HepG2 (cell line): ENCODE measurements around the gene ERBB4. TPM values are rescaled to one million over a fixed set of nuclear protein-coding genes. Genes with fewer than 3 reads are reported as not detected.

Experiments used
- ATAC-seq: fragments of 200-7000 bp; cut with Tn5 transposase; 3 replicates; pipeline ENCODE4 v1.9.1; 2020; ENCODE audit warnings: mild to moderate bottlenecking, moderate library complexity
- BruUV-seq: library from RNA; stranded (reverse); fragments of 400-500 nt; replicated peaks from 2 replicates; lab custom pipeline; 2021; lab: Mats Ljungman, UMichigan
- CTCF ChIA-PET: fragments of 300-600 bp; formaldehyde crosslinking; extraction: SDS; loops from one replicate; lab custom pipeline; 2021; ENCODE audit warnings: low total read pairs, inconsistent platforms, low intra/inter-chr PET ratio; lab: Yijun Ruan, JAX
- POLR2A ChIA-PET: fragments of 350-600 bp; sonication (Branson Sonifier 250); formaldehyde crosslinking; loops from one replicate; lab custom pipeline; 2020; ENCODE audit warnings: antibody characterized with exemption, inconsistent platforms; lab: Yijun Ruan, JAX
- DNase-seq: peaks from one replicate; pipeline ENCODE4 v3.0.0-alpha.2; 2015; ENCODE audit warnings: low spot score
- FAIRE-seq: peaks from 3 replicates; lab custom pipeline; 2011; peaks lifted over from hg19 to GRCh38; lab: Jason Lieb, UNC
- H2AFZ ChIP-seq: one replicate; pipeline ENCODE4 v1.6.1; 2011; ENCODE audit warnings: low read length, inconsistent platforms
- H3K27ac ChIP-seq: fragments of 300-600 bp; 3 replicates; pipeline ENCODE4 v1.8.0; 2011; ENCODE audit warnings: mixed run types, mild to moderate bottlenecking, mixed read lengths, low read length, inconsistent platforms; ENCODE audit not compliant: insufficient read depth; ENCODE audit errors: extremely low read length
- H3K27me3 ChIP-seq, 2 experiments: fragments of 200-600 bp in 1 of 2; 2 replicates in 1 of 2; 3 replicates in 1 of 2; pipeline versions ENCODE4 v1.6.0 to v1.8.0; 2011; ENCODE audit warnings: low read length in 2 of 2, mild to moderate bottlenecking in 2 of 2, moderate library complexity in 2 of 2, inconsistent platforms in 1 of 2; ENCODE audit not compliant: insufficient read depth in 2 of 2, control insufficient read depth in 1 of 2
- H3K36me3 ChIP-seq, 2 experiments: fragments of 200-600 bp in 1 of 2; replicated peaks in 1 of 2; 2 replicates in 1 of 2; 3 replicates in 1 of 2; pipeline versions ENCODE4 v1.5.1 to v1.8.0; 2011; ENCODE audit warnings: low read length in 2 of 2, inconsistent platforms in 1 of 2; ENCODE audit not compliant: insufficient read depth in 2 of 2, control insufficient read depth in 1 of 2
- H3K4me1 ChIP-seq: 2 replicates; pipeline ENCODE4 v1.5.1; 2012; ENCODE audit warnings: low read length, inconsistent platforms; ENCODE audit not compliant: insufficient read depth
- H3K4me2 ChIP-seq: 2 replicates; pipeline ENCODE4 v1.6.0; 2011; ENCODE audit warnings: low read depth, low read length, inconsistent platforms
- H3K4me3 ChIP-seq, 3 experiments: fragments of 200-600 bp in 1 of 3; sonication (generic), shearing (Covaris generic) in 1 of 3; replicated peaks in 1 of 3; 2 replicates each; pipeline ENCODE4 v1.5.1; 2011 to 2016; ENCODE audit warnings: low read length in 3 of 3, inconsistent platforms in 2 of 3, low read depth in 2 of 3, mild to moderate bottlenecking in 2 of 3, control low read depth in 1 of 3, mixed read lengths in 1 of 3; ENCODE audit not compliant: insufficient read depth in 1 of 3
- H3K79me2 ChIP-seq: one replicate; pipeline ENCODE4 v1.6.1; 2011; ENCODE audit warnings: low read length, inconsistent platforms; ENCODE audit not compliant: insufficient read depth
- H3K9ac ChIP-seq: 2 replicates; pipeline ENCODE4 v1.6.0; 2011; ENCODE audit warnings: mild to moderate bottlenecking, low read depth, low read length, inconsistent platforms; ENCODE audit not compliant: insufficient read depth
- H3K9me3 ChIP-seq: 2 replicates; pipeline ENCODE4 v1.5.1; 2012; ENCODE audit warnings: mild to moderate bottlenecking, low read length
- H4K20me1 ChIP-seq: 2 replicates; pipeline ENCODE4 v1.6.0; 2011; ENCODE audit warnings: inconsistent platforms, mild to moderate bottlenecking, low read length, moderate library complexity; ENCODE audit not compliant: insufficient read depth
- CENPX ChIP-seq: sonication (generic); formaldehyde crosslinking; IDR thresholded peaks from 2 replicates; pipeline ENCODE4 v1.9.0; 2021; ENCODE audit warnings: mild to moderate bottlenecking, missing genetic modification reagents, moderate library complexity
- CHCHD3 ChIP-seq: sonication (generic); formaldehyde crosslinking; IDR thresholded peaks from 2 replicates; pipeline ENCODE4 v1.8.0; 2022; ENCODE audit warnings: mild to moderate bottlenecking, missing genetic modification reagents, moderate library complexity
- ELF3 ChIP-seq: IDR thresholded peaks from 2 replicates; pipeline ENCODE4 v1.6.1; 2016; ENCODE audit warnings: missing genetic modification reagents, missing compliant biosample characterization
- GATA4 ChIP-seq: sonication (generic); IDR thresholded peaks from 2 replicates; pipeline ENCODE4 v1.6.1; 2016; ENCODE audit warnings: antibody characterized with exemption, low read depth, borderline replicate concordance
- KLF6 ChIP-seq: IDR thresholded peaks from 2 replicates; pipeline ENCODE4 v1.8.0; 2016; ENCODE audit warnings: missing biosample characterization, missing genetic modification reagents
- MEIS2 ChIP-seq: sonication (generic); formaldehyde crosslinking; IDR thresholded peaks from 2 replicates; pipeline ENCODE4 v1.9.0; 2021; ENCODE audit warnings: mild to moderate bottlenecking, missing genetic modification reagents
- NCOA2 ChIP-seq: sonication (generic); formaldehyde crosslinking; IDR thresholded peaks from 2 replicates; pipeline ENCODE4 v1.8.0; 2022; ENCODE audit warnings: inconsistent platforms
- PAF1 ChIP-seq: IDR thresholded peaks from 2 replicates; pipeline ENCODE4 v1.6.1; 2016; ENCODE audit warnings: missing genetic modification reagents, missing compliant biosample characterization
- POGZ ChIP-seq: sonication (generic); formaldehyde crosslinking; IDR thresholded peaks from 2 replicates; pipeline ENCODE4 v1.4.0; 2020; ENCODE audit warnings: mild to moderate bottlenecking, missing genetic modification reagents
- RFX5 ChIP-seq: IDR thresholded peaks from 2 replicates; pipeline ENCODE4 v1.6.1; 2011; ENCODE audit warnings: low read depth, low read length, improper control_type of control experiment
- SMAD3 ChIP-seq: sonication (generic); formaldehyde crosslinking; IDR thresholded peaks from 2 replicates; pipeline ENCODE4 v1.4.0; 2020; ENCODE audit warnings: missing genetic modification reagents
- SMARCC2 ChIP-seq: fragments of 450-650 bp; IDR thresholded peaks from 2 replicates; pipeline ENCODE4 v1.6.1; 2017; ENCODE audit warnings: antibody characterized with exemption, mild to moderate bottlenecking
- SP140L ChIP-seq: sonication (generic); formaldehyde crosslinking; IDR thresholded peaks from 2 replicates; pipeline ENCODE4 v1.4.0; 2020; ENCODE audit warnings: missing genetic modification reagents, borderline replicate concordance
- SUZ12 ChIP-seq: fragments of 150-350 bp; IDR thresholded peaks from 2 replicates; pipeline ENCODE4 v1.6.1; 2014; ENCODE audit warnings: low read depth, low read length
- THAP7 ChIP-seq: sonication (generic); formaldehyde crosslinking; IDR thresholded peaks from 2 replicates; pipeline ENCODE4 v1.8.1; 2023; ENCODE audit warnings: mild to moderate bottlenecking, missing genetic modification reagents
- ZIK1 ChIP-seq: sonication (generic); formaldehyde crosslinking; IDR thresholded peaks from 2 replicates; pipeline ENCODE4 v1.5.0; 2020; ENCODE audit warnings: mild to moderate bottlenecking, low read depth, missing genetic modification reagents, borderline replicate concordance
- ZMAT3 ChIP-seq: sonication (generic); formaldehyde crosslinking; conservative IDR thresholded peaks from 2 replicates; pipeline ENCODE4 v1.7.0; 2021; ENCODE audit warnings: missing genetic modification reagents
- ZNF280B ChIP-seq: sonication (generic); formaldehyde crosslinking; IDR thresholded peaks from 2 replicates; pipeline ENCODE4 v1.5.0; 2020; ENCODE audit warnings: missing genetic modification reagents, mild to moderate bottlenecking, borderline replicate concordance
- ZNF337 ChIP-seq: sonication (generic); formaldehyde crosslinking; IDR thresholded peaks from 2 replicates; pipeline ENCODE4 v1.5.1; 2020; ENCODE audit warnings: missing genetic modification reagents, low read depth, mild to moderate bottlenecking, borderline replicate concordance
- ZNF441 ChIP-seq: sonication (generic); formaldehyde crosslinking; IDR thresholded peaks from 2 replicates; pipeline ENCODE4 v1.7.0; 2021; ENCODE audit warnings: missing genetic modification reagents, borderline replicate concordance
- ZNF446 ChIP-seq: sonication (generic); formaldehyde crosslinking; IDR thresholded peaks from 2 replicates; pipeline ENCODE4 v1.5.0; 2020; ENCODE audit warnings: mild to moderate bottlenecking, missing genetic modification reagents
- ZNF577 ChIP-seq: sonication (generic); formaldehyde crosslinking; IDR thresholded peaks from 2 replicates; pipeline ENCODE4 v1.4.0; 2020; ENCODE audit warnings: mild to moderate bottlenecking, low read depth, missing genetic modification reagents, borderline replicate concordance
- ZNF607 ChIP-seq: sonication (generic); formaldehyde crosslinking; IDR thresholded peaks from 2 replicates; pipeline ENCODE4 v1.5.1; 2020; ENCODE audit warnings: missing genetic modification reagents, mild to moderate bottlenecking, borderline replicate concordance
- ZNF724P ChIP-seq: sonication (generic); formaldehyde crosslinking; IDR thresholded peaks from 2 replicates; pipeline ENCODE4 v1.8.0; 2022; ENCODE audit warnings: missing genetic modification reagents, borderline replicate concordance
- ZNF772 ChIP-seq: sonication (generic); formaldehyde crosslinking; IDR thresholded peaks from 2 replicates; pipeline ENCODE4 v1.5.0; 2020; ENCODE audit warnings: mild to moderate bottlenecking, missing genetic modification reagents
- WGBS: methylation state at CpG from one replicate; pipeline ENCODE4 v1.1.6; 2017; ENCODE audit warnings: low lambda C conversion rate; 5-methylcytosine and 5-hydroxymethylcytosine counted together
- in situ Hi-C: cut with HindIII; loops from 2 replicates; pipeline ENCODE4 v1.10.0; 2017; ENCODE audit warnings: low pct_unique_long_range_greater_than_20kb; ENCODE audit not compliant: extremely low pct_ligation_motif_present
- intact Hi-C: fragments of 100-400 bp; cut with micrococcal nuclease; formaldehyde crosslinking; loops from one replicate; pipeline ENCODE4 v1.10.0; 2022; ENCODE audit not compliant: unreplicated experiment
- polyA plus RNA-seq, 8 experiments: library from polyadenylated mRNA; depleted of rRNA in 3 of 8; stranded (reverse) in 7 of 8; unstranded in 1 of 8; fragments of >200 nt; fragmentation: Illumina TruSeq in 4 of 8; extraction: Trizol in 4 of 8; gene quantifications; 2 replicates each; pipeline versions ENCODE4 v1.2.1 to v1.2.3, GENCODE V29; 2011 to 2016; ENCODE audit warnings: low read depth in 4 of 8, missing spikeins in 1 of 8, mixed read lengths in 1 of 8; ENCODE audit not compliant: insufficient read depth in 1 of 8
- total RNA-seq, 5 experiments: library from RNA; depleted of rRNA; stranded (reverse); fragments of >200 nt; fragmentation: Illumina TruSeq; extraction: Trizol; gene quantifications; 2 replicates each; pipeline ENCODE4 v1.2.3, GENCODE V29; 2016; ENCODE audit warnings: low read depth in 1 of 5

The ERBB4 gene
- total and polyA plus RNA-seq, 2 of the 13 experiments (the other 11 are each of a cell fraction or from before 2014, with no cell fraction given) = not detected

GRCh38 chr2:212269005-212269404 lies 269.6 kb downstream of the ERBB4 start (continued):
- TF ChIP-seq ZNF446 (CRISPR knock-in tag) = no peak
- no peak for TF ChIP-seq KLF6 (CRISPR knock-in tag)
- TF ChIP-seq SP140L = no peak
- no peak for TF ChIP-seq ZIK1 (CRISPR knock-in tag)
- TF ChIP-seq POGZ = no peak
- TF ChIP-seq ZNF337 (CRISPR knock-in tag) = no peak
- TF ChIP-seq CHCHD3 (CRISPR knock-in tag) = no peak
- no peak for TF ChIP-seq ZNF441
- TF ChIP-seq ZMAT3 (CRISPR knock-in tag) = no peak
- no peak for TF ChIP-seq NCOA2 (CRISPR knock-in tag)

- WGBS = 0% methylated on average over 1 of the region's 1 CpG
- in situ Hi-C loops = no loop called here
- H2AFZ ChIP-seq = no peak overlapping the region
Measured at GRCh38 chr2:212266297-212266696, 272.3 kb downstream of the ERBB4 start.

More at GRCh38 chr2:212266297-212266696, 272.3 kb downstream of the ERBB4 start:
- ChIA-PET CTCF (no interaction called here), POLR2A (no interaction called here)
- no peaks in the 10 kb centered on the region for H3K9me3 ChIP-seq
- H3K27me3 ChIP-seq = no peaks in the 10 kb centered on the region
- no TSS peak for BruUV-seq
- H3K79me2 ChIP-seq = no peaks in the 10 kb centered on the region
- H3K36me3 ChIP-seq = no peaks in the 10 kb centered on the region
- no peak overlapping the region for H3K27ac ChIP-seq
- no peak overlapping the region for H3K4me2 ChIP-seq
- H3K4me1 ChIP-seq = no peaks in the 10 kb centered on the region
- no peak overlapping the region for H3K4me3 ChIP-seq
- DNase-seq (no peak), FAIRE-seq (no peak), ATAC-seq (no peak)
- H4K20me1 ChIP-seq = no peaks in the 10 kb centered on the region
- TF ChIP-seq ZNF280B = no peak
- TF ChIP-seq ZNF607 (CRISPR knock-in tag) = no peak
- no peak for TF ChIP-seq PAF1 (CRISPR knock-in tag)
- TF ChIP-seq CENPX (CRISPR knock-in tag) = no peak
- TF ChIP-seq RFX5 = no peak
- no peak for TF ChIP-seq SUZ12
- no peak for TF ChIP-seq MEIS2 (CRISPR knock-in tag)
- TF ChIP-seq ZNF772 (CRISPR knock-in tag) = no peak
- TF ChIP-seq SMARCC2 = no peak
- TF ChIP-seq GATA4 = no peak
- no peak for TF ChIP-seq ZNF577 (CRISPR knock-in tag)
- no peak for TF ChIP-seq ZNF724P (CRISPR knock-in tag)
- no peak for TF ChIP-seq THAP7 (CRISPR knock-in tag)
- no peak for TF ChIP-seq SMAD3 (CRISPR knock-in tag)
- no peak for TF ChIP-seq ELF3 (CRISPR knock-in tag)
- intact Hi-C loops = no loop called here
- H3K9ac ChIP-seq = no peak overlapping the region
